K562 (cell line): ENCODE measurements around the gene SLC26A2. TPM values are rescaled to one million over a fixed set of nuclear protein-coding genes. Genes with fewer than 3 reads are reported as not detected.

Experiments used
- ATAC-seq: fragments of 200-7000 bp; cut with Tn5 transposase; 3 replicates; pipeline ENCODE4 v1.9.1; 2020; ENCODE audit warnings: moderate library complexity
- BruUV-seq: library from RNA; stranded (reverse); fragments of 400-500 nt; replicated peaks from 2 replicates; lab custom pipeline; 2021; lab: Mats Ljungman, UMichigan
- CTCF ChIA-PET: fragments of 300-600 bp; formaldehyde crosslinking; extraction: SDS; loops from one replicate; lab custom pipeline; 2021; ENCODE audit warnings: low intra/inter-chr PET ratio; lab: Yijun Ruan, JAX
- POLR2A ChIA-PET: fragments of 300-600, 350-650 bp; sonication (Branson Sonifier 250); formaldehyde crosslinking; extraction: SDS; loops from one replicate; lab custom pipeline; 2021; ENCODE audit warnings: antibody characterized with exemption, inconsistent platforms; lab: Yijun Ruan, JAX
- DNase-seq, 4 experiments: peaks; one replicate each; pipeline versions ENCODE4 v3.0.0 to v3.0.0-alpha.2; 2011 to 2018; ENCODE audit warnings: low spot score in 3 of 4, mixed read lengths in 3 of 4; ENCODE audit errors: extremely low read depth in 1 of 4
- FAIRE-seq: peaks from 2 replicates; lab custom pipeline; 2011; peaks lifted over from hg19 to GRCh38; lab: Jason Lieb, UNC
- H2AFZ ChIP-seq: 2 replicates; pipeline ENCODE4 v1.6.0; 2011; ENCODE audit warnings: low read depth, low read length, control low read depth, inconsistent platforms
- H3K27ac ChIP-seq: fragments of 200-600 bp; 3 replicates; pipeline ENCODE4 v1.8.0; 2011; ENCODE audit warnings: low read depth, mild to moderate bottlenecking, control low read depth, inconsistent platforms, low read length, moderate library complexity, mixed read lengths; ENCODE audit errors: extremely low read depth
- H3K27me3 ChIP-seq, 2 experiments: fragments of 300-600 bp in 1 of 2; 2 replicates in 1 of 2; 3 replicates in 1 of 2; pipeline versions ENCODE4 v1.6.0 to v1.8.0; 2011; ENCODE audit warnings: inconsistent platforms in 2 of 2, low read length in 2 of 2, mild to moderate bottlenecking in 1 of 2, mixed read lengths in 1 of 2, moderate library complexity in 1 of 2; ENCODE audit not compliant: control insufficient read depth in 2 of 2, insufficient read depth in 2 of 2
- H3K36me3 ChIP-seq: fragments of 300-600 bp; 3 replicates; pipeline ENCODE4 v1.8.0; 2011; ENCODE audit warnings: mild to moderate bottlenecking, low read length, inconsistent platforms; ENCODE audit not compliant: control insufficient read depth, insufficient read depth
- H3K4me1 ChIP-seq, 2 experiments: fragments of 200-600 bp in 1 of 2; replicated peaks in 1 of 2; 2 replicates in 1 of 2; 3 replicates in 1 of 2; pipeline versions ENCODE4 v1.5.1 to v1.8.0; 2011; ENCODE audit warnings: inconsistent platforms in 2 of 2, low read length in 2 of 2, mild to moderate bottlenecking in 1 of 2, mixed read lengths in 1 of 2, moderate library complexity in 1 of 2; ENCODE audit not compliant: control insufficient read depth in 2 of 2, insufficient read depth in 2 of 2
- H3K4me2 ChIP-seq: 2 replicates; pipeline ENCODE4 v1.6.1; 2011; ENCODE audit warnings: low read length, control low read depth, inconsistent platforms, mixed read lengths; ENCODE audit not compliant: insufficient read depth
- H3K4me3 ChIP-seq: fragments of 200-600 bp; sonication (generic), shearing (Covaris generic); 2 replicates; pipeline ENCODE4 v1.5.1; 2016; ENCODE audit warnings: control low read depth, inconsistent platforms
- H3K79me2 ChIP-seq: fragments of 200-600 bp; 3 replicates; pipeline ENCODE4 v1.8.0; 2011; ENCODE audit warnings: low read length, inconsistent platforms; ENCODE audit not compliant: control insufficient read depth, insufficient read depth
- H3K9ac ChIP-seq, 2 experiments: 2 replicates each; pipeline versions ENCODE4 v1.6.0 to v1.6.1; 2011; ENCODE audit warnings: low read depth in 2 of 2, low read length in 2 of 2, control low read depth in 1 of 2, inconsistent platforms in 1 of 2, mild to moderate bottlenecking in 1 of 2, mixed read lengths in 1 of 2; ENCODE audit not compliant: insufficient read depth in 1 of 2
- H3K9me1 ChIP-seq: one replicate; pipeline ENCODE4 v1.6.0; 2011; ENCODE audit warnings: inconsistent platforms, mild to moderate bottlenecking, low read length, moderate library complexity; ENCODE audit not compliant: control insufficient read depth, insufficient read depth
- H3K9me3 ChIP-seq: replicated peaks from 2 replicates; pipeline ENCODE4 v1.5.1; 2011; ENCODE audit warnings: low read depth, low read length, inconsistent platforms; ENCODE audit not compliant: control insufficient read depth, insufficient read depth
- H4K20me1 ChIP-seq: replicated peaks from 2 replicates; pipeline ENCODE4 v1.6.1; 2011; ENCODE audit warnings: low read length, inconsistent platforms, mixed read lengths; ENCODE audit not compliant: control insufficient read depth, insufficient read depth
- HSF4 ChIP-seq: fragments of 250-450 bp; sonication (Bioruptor Pico); IDR thresholded peaks from 2 replicates; pipeline ENCODE4 v2.1.2; 2022; ENCODE audit warnings: mild to moderate bottlenecking, moderate library complexity, borderline replicate concordance
- IFI16 ChIP-seq: fragments of 250-450 bp; sonication (Bioruptor Pico); IDR thresholded peaks from 2 replicates; pipeline ENCODE4 v2.1.2; 2022; ENCODE audit warnings: mild to moderate bottlenecking, inconsistent platforms
- MAFG ChIP-seq: fragments of 450-650 bp; conservative IDR thresholded peaks from 2 replicates; pipeline ENCODE4 v1.6.1; 2016; ENCODE audit warnings: missing genetic modification characterization, missing compliant biosample characterization
- MBD2 ChIP-seq: sonication (generic); IDR thresholded peaks from 2 replicates; pipeline ENCODE4 v1.6.1; 2016; ENCODE audit warnings: low read depth, borderline replicate concordance
- WGBS: fragments of 100-300 bp; shearing (Covaris generic); methylation state at CpG from one replicate; pipeline ENCODE4 v1.1.6; 2016; ENCODE audit warnings: low coverage, mixed read lengths; ENCODE audit not compliant: insufficient coverage; ENCODE audit errors: missing lambda C conversion rate; 5-methylcytosine and 5-hydroxymethylcytosine counted together
- in situ Hi-C: fragments of 300-500 bp; cut with MboI; formaldehyde crosslinking; loops from 4 replicates; pipeline ENCODE4 v1.15.0; 2018; ENCODE audit warnings: inconsistent platforms, mixed read lengths
- intact Hi-C: fragments of 100-400 bp; cut with micrococcal nuclease; formaldehyde crosslinking; loops from 2 replicates; pipeline ENCODE4 v1.14.2; 2022
- polyA plus RNA-seq, 8 experiments: library from polyadenylated mRNA; depleted of rRNA in 4 of 8; stranded (reverse) in 5 of 8; unstranded in 3 of 8; fragments of >200 nt; fragmentation: Nextera tagmentation in 2 of 8; fragmentation: Illumina TruSeq in 1 of 8; extraction: Ambion mirVana in 2 of 8; extraction: Trizol in 1 of 8; gene quantifications; 2 replicates each; pipeline versions ENCODE4 v1.2.1 to v1.2.3, GENCODE V29; 2011 to 2014; ENCODE audit warnings: inconsistent platforms in 1 of 8, missing spikeins in 1 of 8
- total RNA-seq, 7 experiments: library from RNA; depleted of rRNA in 6 of 7; stranded (reverse); fragments of >200 nt in 6 of 7; fragmentation: Illumina TruSeq in 2 of 7; extraction: Trizol in 2 of 7; gene quantifications; 2 replicates each; pipeline versions ENCODE4 v1.2.1 to v1.2.3, GENCODE V29; 2011 to 2021; ENCODE audit warnings: low replicate concordance in 1 of 7
- TF ChIP-seq, protein P1 (sequence below): IDR thresholded peaks from 3 replicates; pipeline ENCODE4 v1.6.1; 2011; ENCODE audit warnings: borderline replicate concordance, mild to moderate bottlenecking; ENCODE audit not compliant: insufficient read length, insufficient read depth

SLC26A2 gene
- total and polyA plus RNA-seq, 9 of the 15 experiments (the other 6 are each of a cell fraction or from before 2014, with no cell fraction given): 1.1 to 6.3 (median 3.6) TPM

DNA sequence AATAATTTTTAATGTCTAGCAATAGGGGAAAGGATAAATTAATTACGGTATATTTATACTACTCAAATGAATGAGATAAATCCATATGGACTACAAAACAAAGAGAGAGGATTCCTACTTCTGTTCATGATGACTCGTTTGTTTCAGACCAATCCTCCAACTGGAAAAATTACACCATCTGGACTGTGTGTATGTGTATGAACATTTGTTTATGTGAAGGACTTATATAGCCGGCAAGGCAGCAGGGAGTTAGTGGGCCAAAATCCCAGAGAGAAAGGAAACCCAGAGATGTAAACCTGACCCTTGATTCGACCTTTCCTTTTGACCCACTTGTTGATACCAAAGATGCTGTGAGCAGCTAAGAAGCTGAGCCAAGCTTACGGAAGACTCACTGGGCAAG is 36.1 kb upstream of the SLC26A2 start:
- TF ChIP-seq IFI16 (CRISPR knock-in tag): no peak
- no peak for TF ChIP-seq MAFG (tag)
- TF ChIP-seq, protein P1, sequence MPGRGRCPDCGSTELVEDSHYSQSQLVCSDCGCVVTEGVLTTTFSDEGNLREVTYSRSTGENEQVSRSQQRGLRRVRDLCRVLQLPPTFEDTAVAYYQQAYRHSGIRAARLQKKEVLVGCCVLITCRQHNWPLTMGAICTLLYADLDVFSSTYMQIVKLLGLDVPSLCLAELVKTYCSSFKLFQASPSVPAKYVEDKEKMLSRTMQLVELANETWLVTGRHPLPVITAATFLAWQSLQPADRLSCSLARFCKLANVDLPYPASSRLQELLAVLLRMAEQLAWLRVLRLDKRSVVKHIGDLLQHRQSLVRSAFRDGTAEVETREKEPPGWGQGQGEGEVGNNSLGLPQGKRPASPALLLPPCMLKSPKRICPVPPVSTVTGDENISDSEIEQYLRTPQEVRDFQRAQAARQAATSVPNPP: no peak
- no peak for TF ChIP-seq MBD2
- TF ChIP-seq HSF4 (CRISPR knock-in tag): no peak
- DNase-seq: no peak
- no peaks in the 10 kb centered on the region for H3K9me1 ChIP-seq
- 66% methylated on average over 5 of the region's 5 CpGs for WGBS
- BruUV-seq: no TSS peak
- H3K27ac ChIP-seq: no peak overlapping the region; the same call in 2 of the 3 replicates
- ChIA-PET CTCF (no interaction called here), POLR2A (interaction anchor here (1.2 to 2.7 kb wide), 2 partner anchors 12 to 22 kb away, joined by 3 to 7 read pairs; no protein-coding TSS in a partner anchor)
- no peak overlapping the region for H3K9ac ChIP-seq
- no peak overlapping the region for H3K4me3 ChIP-seq
- H3K9me3 ChIP-seq: no peaks in the 10 kb centered on the region
- no peak for FAIRE-seq
- peak overlapping the region; percentile 22; the same call in 1 of the 2 replicates for H2AFZ ChIP-seq
- no peaks in the 10 kb centered on the region for H4K20me1 ChIP-seq
- H3K4me2 ChIP-seq: no peak overlapping the region
- H3K79me2 ChIP-seq: no peaks in the 10 kb centered on the region
- H3K36me3 ChIP-seq: no peaks in the 10 kb centered on the region
- intact Hi-C loops (no loop called here), in situ Hi-C loops (no loop called here)
- ATAC-seq: no peak
- peaks cover 0 to 11% of the 10 kb centered on the region in 2 experiments; a peak in 3 of 5 replicates for H3K4me1 ChIP-seq
- no peaks in the 10 kb centered on the region for H3K27me3 ChIP-seq
